ENCODE measurements around the gene MYH6. TPM values are rescaled to one million over a fixed set of nuclear protein-coding genes. Genes with fewer than 3 reads are reported as not detected.

MYH6 gene
- 0.07 and 0.13 TPM in 2 replicates for total RNA-seq (2021)
- long read RNA-seq, partial matches to known transcripts = 1 of 1 reads
- long read RNA-seq, other reads (novel, unspliced or antisense) = 0 of 1 reads

DNA sequence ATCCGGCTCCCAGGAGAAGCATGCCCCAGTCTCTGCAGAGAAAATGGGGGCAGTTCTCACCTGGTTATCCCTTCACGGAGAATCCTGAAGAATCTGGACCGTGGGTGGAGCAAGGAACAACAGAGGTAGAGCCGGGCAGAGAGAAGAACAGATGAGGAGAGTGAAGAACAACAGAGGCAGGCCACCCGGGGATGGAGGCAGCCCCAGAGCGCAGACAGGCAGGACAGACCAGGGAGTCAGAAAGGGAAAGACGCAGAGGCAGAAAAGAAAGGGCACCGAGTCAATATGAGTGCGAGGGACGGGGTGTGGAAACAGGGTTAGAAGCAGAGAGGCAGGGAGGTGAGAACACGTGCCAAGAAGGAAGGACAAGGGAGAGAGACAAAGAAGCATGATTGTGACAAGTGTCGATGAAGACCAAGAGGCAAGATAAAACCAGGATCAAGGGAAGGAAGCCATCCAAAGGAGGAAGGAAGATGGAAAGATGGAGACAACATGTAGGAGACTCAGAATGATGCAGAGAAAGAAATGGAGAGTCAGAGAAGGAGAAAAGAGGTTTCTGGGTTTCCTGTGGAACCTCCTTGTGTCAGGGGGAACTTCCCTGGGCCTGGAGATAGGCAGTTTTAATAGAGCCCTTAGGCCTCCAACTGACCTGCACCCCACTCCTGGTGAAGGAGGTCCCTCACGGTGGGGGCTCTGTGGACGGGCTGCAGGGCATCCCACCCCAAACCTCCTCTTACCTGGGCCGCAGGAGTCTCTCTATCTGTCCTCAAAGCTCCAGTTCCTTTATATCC lies at the start of gene MYH6:
Gene MYH6, minus strand, starts transcription at position 758 of the 791 bp plus-strand sequence. CDS start 1,050 bp downstream, outside the sequence.
- H4K5ac ChIP-seq (ENCODE audit: insufficient read length, low read depth, low read length) = no peak within 1 kb of the TSS
- no peaks in the 10 kb centered on the region for H4K20me1 ChIP-seq (ENCODE audit: control insufficient read depth, insufficient read depth, insufficient read length)
- no peak for DNase-seq
- H3K23me2 ChIP-seq (ENCODE audit: insufficient read length, low read depth, low read length, poor library complexity, severe bottlenecking) = no peaks in the 10 kb centered on the region
- no peak within 1 kb of the TSS for H4K8ac ChIP-seq (replicated peaks; ENCODE audit: insufficient read length, low read depth, low read length)
- Mint-ChIP-seq H3K27ac (no peak within 1 kb of the TSS), H3K4me1 (peaks cover 15 to 20% of the 10 kb centered on the region in 2 experiments), H3K27me3 (ENCODE audit: low read depth) (peaks cover 56% of the 10 kb centered on the region), H3K36me3 (ENCODE audit: insufficient read depth in 1 of 3, low read depth in 3 of 3) (no peaks in the 10 kb centered on the region), H3K4me3 (no peak within 1 kb of the TSS), H3K9me3 (no peaks in the 10 kb centered on the region)
- no peak within 1 kb of the TSS for H3K18ac ChIP-seq (ENCODE audit: insufficient read length, low read depth, low read length)
- H3K9me3 ChIP-seq (ENCODE audit: control insufficient read depth, low read depth, low read length) = no peaks in the 10 kb centered on the region
- H3K4me2 ChIP-seq (ENCODE audit: insufficient read depth, insufficient read length, low read length) = no peak within 1 kb of the TSS
- TF ChIP-seq, protein P1, sequence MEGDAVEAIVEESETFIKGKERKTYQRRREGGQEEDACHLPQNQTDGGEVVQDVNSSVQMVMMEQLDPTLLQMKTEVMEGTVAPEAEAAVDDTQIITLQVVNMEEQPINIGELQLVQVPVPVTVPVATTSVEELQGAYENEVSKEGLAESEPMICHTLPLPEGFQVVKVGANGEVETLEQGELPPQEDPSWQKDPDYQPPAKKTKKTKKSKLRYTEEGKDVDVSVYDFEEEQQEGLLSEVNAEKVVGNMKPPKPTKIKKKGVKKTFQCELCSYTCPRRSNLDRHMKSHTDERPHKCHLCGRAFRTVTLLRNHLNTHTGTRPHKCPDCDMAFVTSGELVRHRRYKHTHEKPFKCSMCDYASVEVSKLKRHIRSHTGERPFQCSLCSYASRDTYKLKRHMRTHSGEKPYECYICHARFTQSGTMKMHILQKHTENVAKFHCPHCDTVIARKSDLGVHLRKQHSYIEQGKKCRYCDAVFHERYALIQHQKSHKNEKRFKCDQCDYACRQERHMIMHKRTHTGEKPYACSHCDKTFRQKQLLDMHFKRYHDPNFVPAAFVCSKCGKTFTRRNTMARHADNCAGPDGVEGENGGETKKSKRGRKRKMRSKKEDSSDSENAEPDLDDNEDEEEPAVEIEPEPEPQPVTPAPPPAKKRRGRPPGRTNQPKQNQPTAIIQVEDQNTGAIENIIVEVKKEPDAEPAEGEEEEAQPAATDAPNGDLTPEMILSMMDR (conservative IDR thresholded peaks at IDR 0.05) = no peak
- no peak within 1 kb of the TSS for H2BK15ac ChIP-seq (ENCODE audit: low read depth, low read length)
- no peak within 1 kb of the TSS for H3K9ac ChIP-seq (ENCODE audit: extremely low read depth, insufficient read length, low read length)
- H3K14ac ChIP-seq (ENCODE audit: insufficient read depth, low read length) = no peak within 1 kb of the TSS; the same call in 1 of the 2 replicates
- H3K4me1 ChIP-seq (ENCODE audit: insufficient read depth, low read length) = no peaks in the 10 kb centered on the region
- no peak within 1 kb of the TSS for H2BK120ac ChIP-seq (ENCODE audit: low read depth, low read length, poor library complexity, severe bottlenecking)
- no peak within 1 kb of the TSS for H3K4ac ChIP-seq (ENCODE audit: low read depth, low read length)
- no peak within 1 kb of the TSS for H3K27ac ChIP-seq (ENCODE audit: insufficient read length, low read depth, low read length)
- no peak within 1 kb of the TSS for H2AFZ ChIP-seq (ENCODE audit: low read length)
- no peak within 1 kb of the TSS for H3T11ph ChIP-seq (ENCODE audit: low read length)
- WGBS (ENCODE audit: extremely low coverage, insufficient read length, low lambda C conversion rate) = no CpG with 5 or more reads among the region's 15 CpGs
- no peaks in the 10 kb centered on the region for H3K79me1 ChIP-seq (ENCODE audit: insufficient read depth, low read depth, low read length, poor library complexity, severe bottlenecking)
- no peak within 1 kb of the TSS for H2BK5ac ChIP-seq (ENCODE audit: insufficient read length, low read length)
- no peak within 1 kb of the TSS for H2AK5ac ChIP-seq (ENCODE audit: insufficient read length, low read length)
- H3K23ac ChIP-seq (ENCODE audit: insufficient read length, low read depth, low read length) = no peak within 1 kb of the TSS
- H3K56ac ChIP-seq (ENCODE audit: insufficient read length, low read depth, low read length) = no peak within 1 kb of the TSS
- H2BK12ac ChIP-seq (ENCODE audit: insufficient read length, low read depth, low read length) = no peak within 1 kb of the TSS
- H3K27me3 ChIP-seq (ENCODE audit: insufficient read depth, low read length) = no peaks in the 10 kb centered on the region
- no peak within 1 kb of the TSS for H2BK20ac ChIP-seq (ENCODE audit: low read depth, low read length, poor library complexity, severe bottlenecking)
- no peaks in the 10 kb centered on the region for H3K79me2 ChIP-seq (ENCODE audit: insufficient read depth, low read length)
- H4K91ac ChIP-seq (ENCODE audit: insufficient read length, low read depth, low read length) = no peak within 1 kb of the TSS
